Astrocyte of the cerebellum (primary cell): ENCODE results near the gene CBX2.
A peak's percentile ranks its signal among the peaks of the same experiment; 100 is the strongest.

Source experiments
- DNase-seq: peaks from one replicate; pipeline ENCODE4 v3.0.0-alpha.2; 2011; ENCODE audit warnings: low read depth
- H3K4me3 ChIP-seq: 2 replicates; pipeline ENCODE4 v1.5.1; 2011; ENCODE audit warnings: mild to moderate bottlenecking, low read depth, low read length, moderate library complexity
- in situ Hi-C: cut with HindIII; loops from 2 replicates; pipeline ENCODE4 v1.10.0; 2017; ENCODE audit warnings: low sequenced_read_pairs
- TF ChIP-seq, protein P1 (sequence below): IDR thresholded peaks from 2 replicates; pipeline ENCODE4 v1.5.1; 2012; ENCODE audit warnings: low read length, low read depth, moderate library complexity, mild to moderate bottlenecking; ENCODE audit errors: missing control alignments

CBX2 gene

GRCh38 chr17:79779084-79779529 is 1.2 kb downstream of the CBX2 start:
- in situ Hi-C loops: no loop called here
- peak overlapping the region; percentile 55 for H3K4me3 ChIP-seq
- DNase-seq: no peak
- TF ChIP-seq, protein P1, sequence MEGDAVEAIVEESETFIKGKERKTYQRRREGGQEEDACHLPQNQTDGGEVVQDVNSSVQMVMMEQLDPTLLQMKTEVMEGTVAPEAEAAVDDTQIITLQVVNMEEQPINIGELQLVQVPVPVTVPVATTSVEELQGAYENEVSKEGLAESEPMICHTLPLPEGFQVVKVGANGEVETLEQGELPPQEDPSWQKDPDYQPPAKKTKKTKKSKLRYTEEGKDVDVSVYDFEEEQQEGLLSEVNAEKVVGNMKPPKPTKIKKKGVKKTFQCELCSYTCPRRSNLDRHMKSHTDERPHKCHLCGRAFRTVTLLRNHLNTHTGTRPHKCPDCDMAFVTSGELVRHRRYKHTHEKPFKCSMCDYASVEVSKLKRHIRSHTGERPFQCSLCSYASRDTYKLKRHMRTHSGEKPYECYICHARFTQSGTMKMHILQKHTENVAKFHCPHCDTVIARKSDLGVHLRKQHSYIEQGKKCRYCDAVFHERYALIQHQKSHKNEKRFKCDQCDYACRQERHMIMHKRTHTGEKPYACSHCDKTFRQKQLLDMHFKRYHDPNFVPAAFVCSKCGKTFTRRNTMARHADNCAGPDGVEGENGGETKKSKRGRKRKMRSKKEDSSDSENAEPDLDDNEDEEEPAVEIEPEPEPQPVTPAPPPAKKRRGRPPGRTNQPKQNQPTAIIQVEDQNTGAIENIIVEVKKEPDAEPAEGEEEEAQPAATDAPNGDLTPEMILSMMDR: no peak

- no peak for DNase-seq
- TF ChIP-seq, protein P1: no peak
- H3K4me3 ChIP-seq: no peak overlapping the region
- in situ Hi-C loops: no loop called here
Observed at GRCh38 chr17:79779661-79780365, 1.9 kb downstream of the CBX2 start.

- TF ChIP-seq, protein P1: no peak
- no peak overlapping the region for H3K4me3 ChIP-seq
- no peak for DNase-seq
- in situ Hi-C loops: no loop called here
Observed at GRCh38 chr17:79781012-79781650, 3.2 kb downstream of the CBX2 start.

DNA sequence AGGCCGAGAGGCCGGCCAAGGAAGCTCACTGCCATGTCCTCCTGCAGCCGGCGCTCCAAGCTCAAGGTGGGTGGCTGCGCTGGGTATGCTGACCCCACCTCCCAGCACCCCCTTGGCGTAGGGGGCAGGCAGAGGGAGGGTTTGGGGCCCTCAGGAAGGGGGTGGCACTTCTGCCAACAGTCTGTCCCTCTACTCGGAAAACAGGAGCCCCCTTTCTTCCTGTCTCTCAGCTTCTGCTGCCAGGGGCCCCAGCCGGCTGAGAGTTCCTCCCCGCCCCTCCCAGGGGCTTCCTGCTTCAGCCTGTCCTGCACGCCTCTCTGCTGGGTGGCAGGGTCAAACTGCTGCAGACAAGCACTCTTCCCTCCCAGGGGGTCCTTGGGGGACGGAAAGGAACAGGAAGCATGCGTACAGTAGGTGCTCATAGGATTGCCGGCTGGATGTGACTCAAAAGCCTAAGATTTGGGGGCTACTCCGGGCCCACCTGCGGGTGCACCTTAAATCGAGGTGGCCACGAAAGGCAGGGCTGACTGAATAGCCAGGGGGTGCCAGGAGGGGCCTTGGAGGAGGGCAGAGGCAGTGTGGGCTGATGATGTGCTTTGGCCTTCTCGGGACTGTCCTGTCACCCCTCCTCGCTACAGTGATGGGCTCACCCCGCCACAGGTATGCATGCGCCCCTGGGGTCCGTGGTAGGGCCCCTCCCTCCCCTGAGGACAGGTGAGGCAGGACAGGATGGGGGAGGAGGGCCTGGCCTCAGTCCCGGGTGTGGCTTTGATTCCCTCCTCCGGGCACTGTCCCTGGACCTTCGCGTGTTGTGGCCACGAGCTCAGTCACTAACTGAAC is 4.0 kb downstream of the CBX2 start:
- H3K4me3 ChIP-seq: no peak overlapping the region
- no peak for DNase-seq
- in situ Hi-C loops: no loop called here

GRCh38 chr17:79783891-79784290 is 5.9 kb downstream of the CBX2 start:
- H3K4me3 ChIP-seq: no peak overlapping the region
- in situ Hi-C loops: no loop called here
- TF ChIP-seq, protein P1: no peak
- DNase-seq: no peak

More for the DNA sequence above, 4.0 kb downstream of the CBX2 start:
- TF ChIP-seq, protein P1: no peak

DNA sequence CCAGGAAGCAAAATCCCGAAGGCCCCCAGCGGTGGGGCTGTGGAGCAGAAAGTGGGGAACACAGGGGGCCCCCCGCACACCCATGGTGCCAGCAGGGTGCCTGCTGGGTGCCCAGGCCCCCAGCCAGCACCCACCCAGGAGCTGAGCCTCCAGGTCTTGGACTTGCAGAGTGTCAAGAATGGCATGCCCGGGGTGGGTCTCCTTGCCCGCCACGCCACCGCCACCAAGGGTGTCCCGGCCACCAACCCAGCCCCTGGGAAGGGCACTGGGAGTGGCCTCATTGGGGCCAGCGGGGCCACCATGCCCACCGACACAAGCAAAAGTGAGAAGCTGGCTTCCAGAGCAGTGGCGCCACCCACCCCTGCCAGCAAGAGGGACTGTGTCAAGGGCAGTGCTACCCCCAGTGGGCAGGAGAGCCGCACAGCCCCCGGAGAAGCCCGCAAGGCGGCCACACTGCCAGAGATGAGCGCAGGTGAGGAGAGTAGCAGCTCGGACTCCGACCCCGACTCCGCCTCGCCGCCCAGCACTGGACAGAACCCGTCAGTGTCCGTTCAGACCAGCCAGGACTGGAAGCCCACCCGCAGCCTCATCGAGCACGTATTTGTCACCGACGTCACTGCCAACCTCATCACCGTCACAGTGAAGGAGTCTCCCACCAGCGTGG is 6.5 kb downstream of the CBX2 start:
- in situ Hi-C loops: no loop called here
- DNase-seq: no peak
- TF ChIP-seq, protein P1: no peak
- H3K4me3 ChIP-seq: no peak overlapping the region
